Sigmoid colon (tissue), 7 donors: ENCODE data around the gene VAV1. TPM values are rescaled to one million over a fixed set of nuclear protein-coding genes. Genes with fewer than 3 reads are reported as not detected.

Experiments
- DNase-seq: peaks from one replicate; pipeline ENCODE4 v3.0.0-alpha.2; 2019
- H3K27ac ChIP-seq, 4 donors: fragments of 200-600 bp; sonication (generic); one replicate each; pipeline ENCODE4 v1.5.1; 2016 to 2019; ENCODE audit warnings: mild to moderate bottlenecking in 1 of 4
- H3K27me3 ChIP-seq, 3 donors: fragments of 200-600 bp; sonication (generic); one replicate each; pipeline ENCODE4 v1.5.1; 2019; ENCODE audit warnings: mild to moderate bottlenecking in 1 of 3
- H3K36me3 ChIP-seq, 4 donors: fragments of 200-600 bp; sonication (generic); one replicate each; pipeline ENCODE4 v1.5.1; 2016 to 2019
- H3K4me1 ChIP-seq, 4 donors: fragments of 200-600 bp; sonication (generic); one replicate each; pipeline ENCODE4 v1.5.1; 2017 to 2019
- H3K4me3 ChIP-seq, 4 donors: fragments of 200-600 bp; sonication (generic); one replicate each; pipeline ENCODE4 v1.5.1; 2017 to 2019; ENCODE audit warnings: mild to moderate bottlenecking in 2 of 4, moderate library complexity in 1 of 4
- H3K9me3 ChIP-seq, 4 donors: fragments of 200-600 bp in 3 of 4; sonication (generic) in 3 of 4; one replicate each; pipeline versions ENCODE4 v1.5.1 to v1.6.1; 2013 to 2019
- CTCF ChIP-seq, 4 experiments: fragments of 450-650 bp in 3 of 4; fragments of 200-600 bp in 1 of 4; IDR thresholded peaks; one replicate each; pipeline ENCODE4 v1.5.1; 2016 to 2019; ENCODE audit warnings: antibody characterized with exemption in 4 of 4, mild to moderate bottlenecking in 3 of 4, moderate library complexity in 2 of 4
- EP300 ChIP-seq, 4 donors: sonication (generic); formaldehyde crosslinking; IDR thresholded peaks; one replicate each; pipeline ENCODE4 v1.6.1; 2017; ENCODE audit warnings: antibody characterized with exemption in 4 of 4
- POLR2A ChIP-seq, 2 donors: fragments of 450-650 bp; IDR thresholded peaks; one replicate each; pipeline ENCODE4 v1.6.1; 2016; ENCODE audit warnings: antibody characterized with exemption in 2 of 2, mild to moderate bottlenecking in 2 of 2, moderate library complexity in 2 of 2
- POLR2AphosphoS5 ChIP-seq, 4 donors: sonication (generic); formaldehyde crosslinking; IDR thresholded peaks; one replicate each; pipeline ENCODE4 v1.6.1; 2017; ENCODE audit warnings: antibody characterized with exemption in 4 of 4
- WGBS, 2 donors: extraction: QIAGEN DNeasy Blood & Tissue Kit; methylation state at CpG; one replicate each; pipeline ENCODE4 v1.1.7; 2013; 5-methylcytosine and 5-hydroxymethylcytosine counted together
- intact Hi-C: fragments of 100-400 bp; cut with DNase I; formaldehyde crosslinking; loops from one replicate; pipeline ENCODE4 v1.15.1; 2023
- polyA plus RNA-seq, 3 donors: library from polyadenylated mRNA; stranded (reverse); fragments of 200-250 nt; gene quantifications; one replicate each; pipeline ENCODE4 v1.2.3, GENCODE V29; 2013
- total RNA-seq, 4 donors: library from RNA; depleted of rRNA; stranded (reverse); fragments of >200 nt; gene quantifications; one replicate each; pipeline ENCODE4 v1.1.0, GENCODE V29; 2016
- donor health status: healthy with polysubstance abuse.
- donor health status: Bipolar disorder and iron deficiency.
- donor health status: healthy.

The VAV1 gene
- total and polyA plus RNA-seq, 7 donors, result 2.4 to 18.9 (median 4.1) TPM

GRCh38 chr19:6811378-6811777, 38.9 kb downstream of the VAV1 start:
- Histone ChIP-seq H3K4me1 (no peaks in the 10 kb centered on the region), H3K27ac (no peak overlapping the region), H3K9me3 (peaks cover 0 to 4% (median 1%) of the 10 kb centered on the region in 4 donors), H3K4me3 (no peak overlapping the region), H3K36me3 (no peaks in the 10 kb centered on the region), H3K27me3 (no peaks in the 10 kb centered on the region)
- TF ChIP-seq POLR2AphosphoS5 (IDR thresholded peaks at IDR 0.05), result no peak
- TF ChIP-seq CTCF (IDR thresholded peaks at IDR 0.05), result no peak
- intact Hi-C loops, result no loop called here
- no peak for DNase-seq
- whole genome bisulfite sequencing, 2 donors, result 93% methylated on average over 3 of the region's 3 CpGs

GRCh38 chr19:6811906-6812305, 39.4 kb downstream of the VAV1 start:
- intact Hi-C loops, result no loop called here
- WGBS, 2 donors, result 50 to 64% methylated on average over 2 of the region's 2 CpGs

GRCh38 chr19:6812612-6813011, 40.1 kb downstream of the VAV1 start:
- DNase-seq, result no peak
- Histone ChIP-seq H3K4me1 (no peaks in the 10 kb centered on the region), H3K27ac (no peak overlapping the region), H3K4me3 (no peak overlapping the region), H3K9me3 (peaks cover 0 to 4% (median 1%) of the 10 kb centered on the region in 4 donors), H3K27me3 (no peaks in the 10 kb centered on the region), H3K36me3 (no peaks in the 10 kb centered on the region)
- WGBS, 2 donors, result 91 to 94% methylated on average over 2 of the region's 2 CpGs
- TF ChIP-seq EP300 (IDR thresholded peaks at IDR 0.05) (no peak), POLR2A (IDR thresholded peaks at IDR 0.05) (no peak), CTCF (IDR thresholded peaks at IDR 0.05) (no peak), POLR2AphosphoS5 (IDR thresholded peaks at IDR 0.05) (no peak)
- intact Hi-C loops, result no loop called here

More at GRCh38 chr19:6811906-6812305, 39.4 kb downstream of the VAV1 start:
- no peak for TF ChIP-seq CTCF (IDR thresholded peaks at IDR 0.05)
- no peak for TF ChIP-seq EP300 (IDR thresholded peaks at IDR 0.05)
- no peak for TF ChIP-seq POLR2AphosphoS5 (IDR thresholded peaks at IDR 0.05)
- TF ChIP-seq POLR2A (IDR thresholded peaks at IDR 0.05), result no peak
- no peak overlapping the region for H3K4me3 ChIP-seq
- H3K27ac ChIP-seq, result no peak overlapping the region
- H3K27me3 ChIP-seq, result no peaks in the 10 kb centered on the region
- H3K9me3 ChIP-seq, result peaks cover 0 to 4% (median 1%) of the 10 kb centered on the region in 4 donors
- H3K4me1 ChIP-seq, result no peaks in the 10 kb centered on the region
- no peaks in the 10 kb centered on the region for H3K36me3 ChIP-seq
- no peak for DNase-seq

- Histone ChIP-seq H3K4me1 (no peaks in the 10 kb centered on the region), H3K27me3 (no peaks in the 10 kb centered on the region), H3K9me3 (peaks cover 0 to 3% (median under 1%) of the 10 kb centered on the region in 4 donors), H3K4me3 (no peak overlapping the region), H3K36me3 (no peaks in the 10 kb centered on the region), H3K27ac (no peak overlapping the region)
- TF ChIP-seq POLR2A (IDR thresholded peaks at IDR 0.05) (no peak), CTCF (IDR thresholded peaks at IDR 0.05) (no peak), POLR2AphosphoS5 (IDR thresholded peaks at IDR 0.05) (no peak), EP300 (IDR thresholded peaks at IDR 0.05) (no peak)
- DNase-seq, result no peak
- intact Hi-C loops, result no loop called here
- 80 to 97% methylated on average over 4 of the region's 4 CpGs for WGBS, 2 donors
Observed at GRCh38 chr19:6813659-6814058, 41.2 kb downstream of the VAV1 start.

- no peaks in the 10 kb centered on the region for H3K36me3 ChIP-seq
- H3K27me3 ChIP-seq, result no peaks in the 10 kb centered on the region
- intact Hi-C loops, result no loop called here
- H3K4me3 ChIP-seq, result no peak overlapping the region
- H3K4me1 ChIP-seq, result no peaks in the 10 kb centered on the region
- no peak for TF ChIP-seq POLR2A (IDR thresholded peaks at IDR 0.05)
- no peak for TF ChIP-seq CTCF (IDR thresholded peaks at IDR 0.05)
- TF ChIP-seq POLR2AphosphoS5 (IDR thresholded peaks at IDR 0.05), result no peak
- TF ChIP-seq EP300 (IDR thresholded peaks at IDR 0.05), result no peak
- 77 to 85% methylated on average over 3 of the region's 3 CpGs for WGBS, 2 donors
- no peak overlapping the region for H3K27ac ChIP-seq
- peaks cover 0 to 11% (median 2%) of the 10 kb centered on the region in 4 donors for H3K9me3 ChIP-seq
- no peak for DNase-seq
Observed at GRCh38 chr19:6817179-6817578, 44.7 kb downstream of the VAV1 start.
